CD4-positive, alpha-beta T cell treated with Interleukin-10 for 1 hour (primary cell): ENCODE measurements around the gene RNU2-63P.
"Not testable (repeated sequence)": the region's sequence is repeated elsewhere in the genome, so short reads cannot be mapped to it uniquely, and the experiment has no call there.

Source experiments
- DNase-seq: peaks from one replicate; pipeline ENCODE4 v3.0.0-alpha.2; 2020

Gene RNU2-63P

DNA sequence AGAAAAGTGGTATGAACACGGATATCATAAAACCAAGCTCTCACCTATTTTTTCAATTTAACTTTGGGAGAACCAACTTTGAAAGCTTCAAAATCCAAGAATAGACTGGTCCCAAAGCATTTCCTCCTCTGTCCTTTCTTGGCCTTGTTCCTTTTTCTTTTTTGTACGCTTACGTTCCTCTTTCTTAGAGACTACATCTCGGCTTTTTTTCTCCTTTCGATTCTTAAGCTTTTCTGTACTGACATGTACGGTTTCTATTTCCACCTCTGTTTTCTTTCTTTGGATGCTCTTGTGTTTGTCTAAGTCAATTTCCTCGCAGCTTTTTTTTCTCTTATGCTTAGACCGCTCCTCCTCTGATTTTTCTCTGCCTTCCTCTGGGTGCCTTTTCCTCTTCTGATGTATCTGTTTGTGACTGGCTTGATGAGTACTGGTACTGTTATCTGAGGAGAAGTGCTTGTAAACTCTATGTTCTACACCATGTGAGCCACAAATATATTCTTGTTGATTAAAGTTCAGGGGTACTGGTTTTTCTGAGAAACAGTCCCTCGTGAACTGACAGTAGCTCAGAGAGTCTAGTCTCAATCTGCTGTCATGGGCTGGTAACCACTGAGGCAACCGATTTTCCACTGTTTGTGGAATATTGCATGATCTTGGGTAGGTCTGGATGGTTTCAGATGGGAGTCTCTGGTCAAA, 11.5 kb upstream of the RNU2-63P start:
- DNase-seq, result no peak

- DNase-seq, result no peak
Observed at GRCh38 chr2:88024509-88024908, 8.2 kb upstream of the RNU2-63P start.

- no peak for DNase-seq
Observed at GRCh38 chr2:88022669-88022921, 6.2 kb upstream of the RNU2-63P start.

DNA sequence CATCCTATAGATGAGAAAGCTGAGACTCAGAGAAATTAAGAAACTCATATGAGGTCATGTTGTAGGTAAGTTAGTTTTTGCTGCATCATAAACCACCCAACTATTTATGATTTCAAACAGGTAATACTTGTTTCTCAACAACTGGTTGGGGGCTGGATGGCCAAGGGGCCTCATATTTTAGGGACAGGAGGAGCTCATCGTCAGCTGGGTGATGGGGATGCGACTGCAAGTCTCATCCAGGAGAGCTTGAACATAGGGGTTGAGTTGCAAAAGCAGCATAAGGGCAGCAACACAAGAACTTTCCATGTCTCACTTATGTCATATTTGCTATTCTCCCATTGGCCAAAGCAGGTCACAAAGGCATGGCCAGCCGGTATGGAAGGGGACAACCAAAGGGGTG, 3.6 kb upstream of the RNU2-63P start:
- DNase-seq, result no peak

DNA sequence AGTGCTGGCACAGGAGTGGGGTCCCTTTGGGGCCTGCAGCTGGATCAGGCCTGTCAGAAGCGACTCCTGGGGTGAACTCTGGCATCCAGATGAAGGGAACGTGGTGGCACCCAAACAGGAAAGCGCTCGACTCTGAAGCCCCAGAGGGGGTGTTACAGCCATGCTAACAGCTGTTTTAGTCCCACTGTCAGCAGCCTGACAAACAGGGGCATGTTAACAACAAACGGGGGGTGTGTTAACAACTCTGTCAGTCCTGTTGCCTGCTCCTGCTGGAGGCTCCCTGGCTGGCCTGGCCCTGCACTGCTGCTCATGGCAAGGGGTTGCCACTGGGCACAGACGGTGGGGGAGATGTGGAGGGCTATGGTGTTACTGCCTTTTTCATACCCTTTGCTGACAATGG, 2.6 kb upstream of the RNU2-63P start:
- no peak for DNase-seq

DNA sequence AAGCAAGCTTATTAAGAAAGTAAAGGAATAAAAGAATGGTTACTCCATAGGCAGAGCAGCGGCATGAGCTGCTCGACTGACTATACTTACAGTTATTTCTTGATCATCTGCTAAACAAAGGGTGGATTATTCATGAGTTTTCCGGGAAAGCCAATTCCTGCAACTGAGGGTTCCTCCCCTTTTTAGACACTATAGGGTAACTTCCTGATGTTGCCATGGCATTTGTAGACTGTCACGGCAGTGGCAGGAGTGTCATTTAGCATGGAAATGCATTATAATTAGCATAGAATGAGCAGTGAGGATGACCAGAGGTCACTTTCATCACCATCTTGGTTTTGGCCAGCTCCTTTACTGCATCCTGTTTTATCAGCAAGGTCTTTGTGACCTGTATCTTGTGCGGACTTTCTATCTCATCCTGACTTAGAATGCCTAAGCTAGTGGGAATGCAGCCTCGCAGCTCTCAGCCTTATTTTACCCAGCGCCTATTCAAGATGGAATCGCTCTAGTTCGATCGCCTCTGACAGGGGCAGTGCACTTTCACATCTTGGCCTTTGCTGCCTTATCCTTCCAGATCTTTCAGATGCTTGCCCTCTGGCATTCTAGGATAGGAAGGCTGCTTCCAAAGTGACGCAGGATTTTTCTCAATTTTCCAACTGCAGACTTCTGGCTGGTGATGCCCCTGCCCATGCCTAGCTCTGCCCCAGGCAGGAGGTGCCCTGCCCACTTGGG, 1.9 kb upstream of the RNU2-63P start:
- DNase-seq, result not testable (repeated sequence)

- DNase-seq, result not testable (repeated sequence)
Observed at GRCh38 chr2:88017780-88018038, 1.4 kb upstream of the RNU2-63P start.

DNA sequence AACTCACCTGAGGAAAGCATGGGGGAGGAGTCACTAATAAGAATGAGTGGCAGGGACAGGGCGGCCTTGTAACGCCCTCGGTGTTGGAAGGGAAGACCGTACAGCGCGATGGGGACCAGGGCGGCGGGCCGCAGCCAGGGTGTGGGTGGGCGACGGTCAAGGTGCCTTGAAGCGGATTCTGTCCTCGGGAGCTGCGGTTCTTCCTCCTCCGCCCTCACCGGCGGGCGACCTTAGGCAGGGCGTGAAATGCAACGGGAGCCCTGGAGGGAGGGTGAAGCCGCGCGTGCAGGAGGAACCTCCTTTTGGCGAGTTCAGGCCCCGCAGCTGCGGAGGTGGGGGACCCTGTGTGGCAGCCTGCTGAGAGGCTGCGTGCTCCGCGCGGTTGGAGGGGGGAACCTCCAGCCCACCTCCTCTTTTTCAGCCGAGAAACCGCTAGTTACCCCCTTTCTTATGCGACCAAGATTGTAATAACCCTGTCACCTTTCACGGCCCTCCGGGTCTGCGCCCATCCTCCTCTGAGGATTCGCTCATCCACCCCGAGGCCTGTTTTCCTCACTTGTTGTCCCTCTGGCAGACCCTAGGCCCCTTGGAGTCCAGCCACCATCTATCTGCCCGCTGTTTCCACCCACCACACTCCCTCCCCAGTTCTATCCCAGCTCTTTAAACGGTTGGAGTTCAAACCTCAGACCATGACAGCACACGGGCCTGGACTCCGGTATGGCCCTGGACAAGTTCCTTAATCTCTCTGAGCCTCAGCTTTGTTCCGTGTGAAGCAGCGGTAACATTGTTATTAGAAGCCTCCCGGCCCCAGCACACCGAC, 823 bp upstream of the RNU2-63P start:
- no peak for DNase-seq

DNA sequence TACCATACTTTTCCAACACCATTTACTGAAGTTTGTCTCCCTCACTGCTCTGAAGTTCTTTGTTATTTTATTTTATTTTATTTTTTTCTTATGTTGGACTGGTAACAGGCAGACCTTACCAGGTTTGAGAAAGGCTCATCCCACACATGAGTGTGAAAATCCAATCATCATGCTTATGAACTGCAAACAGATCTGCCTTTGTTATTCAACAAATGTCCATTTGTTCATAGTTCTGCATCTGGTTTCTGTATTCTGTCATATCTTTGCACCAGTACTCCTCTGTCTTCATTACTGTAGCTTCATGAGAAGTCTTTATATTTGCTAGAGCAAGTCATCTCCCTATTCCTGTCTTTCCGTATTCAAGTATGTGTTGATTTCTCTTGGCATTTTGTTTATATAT, 5.3 kb downstream of the RNU2-63P start:
- no peak for DNase-seq

GRCh38 chr2:88010136-88010535, 6.2 kb downstream of the RNU2-63P start:
- no peak for DNase-seq

- no peak for DNase-seq
Observed at GRCh38 chr2:88006912-88007439, 9.4 kb downstream of the RNU2-63P start.

GRCh38 chr2:88005776-88006175, 10.6 kb downstream of the RNU2-63P start:
- DNase-seq, result no peak

- DNase-seq, result no peak
Observed at GRCh38 chr2:88003074-88003755, 13.1 kb downstream of the RNU2-63P start.

GRCh38 chr2:88002359-88002707, 14.0 kb downstream of the RNU2-63P start:
- DNase-seq, result no peak

- not testable (repeated sequence) for DNase-seq
Observed at GRCh38 chr2:88000474-88000873, 15.9 kb downstream of the RNU2-63P start.

GRCh38 chr2:87996570-87996969, 19.8 kb downstream of the RNU2-63P start:
- DNase-seq, result no peak

- DNase-seq, result no peak
Observed at GRCh38 chr2:87995756-87996155, 20.6 kb downstream of the RNU2-63P start.

GRCh38 chr2:87994304-87994850, 22.0 kb downstream of the RNU2-63P start:
- DNase-seq, result not testable (repeated sequence)

GRCh38 chr2:87992569-87992968, 23.8 kb downstream of the RNU2-63P start:
- DNase-seq, result not testable (repeated sequence)

GRCh38 chr2:87987473-87987872, 28.9 kb downstream of the RNU2-63P start:
- DNase-seq, result not testable (repeated sequence)

- not testable (repeated sequence) for DNase-seq
Observed at GRCh38 chr2:87985902-87986301, 30.4 kb downstream of the RNU2-63P start.

DNA sequence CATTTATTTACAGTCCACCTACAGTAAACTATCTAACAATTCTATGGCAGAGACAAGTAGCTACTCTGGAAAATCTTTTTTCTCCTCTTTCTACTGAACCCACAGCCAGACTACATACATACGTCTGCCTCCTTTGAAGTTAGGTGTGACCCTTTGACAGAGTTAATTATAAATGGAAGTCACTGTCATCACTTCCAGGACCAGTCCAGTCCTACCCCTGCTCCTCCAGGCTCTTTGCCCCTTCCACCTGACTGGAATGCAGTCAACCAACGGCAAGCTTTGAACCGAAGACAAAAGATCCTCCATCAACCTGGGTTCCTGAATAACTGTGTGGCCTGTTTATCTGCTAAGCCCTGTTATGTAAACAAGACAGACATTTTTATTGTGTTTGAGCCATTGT, 35.2 kb downstream of the RNU2-63P start:
- DNase-seq, result not testable (repeated sequence)

- not testable (repeated sequence) for DNase-seq
Observed at GRCh38 chr2:87972385-87972784, 44.0 kb downstream of the RNU2-63P start.
